ENCODE results near the gene PECR.
A peak's percentile ranks its signal among the peaks of the same experiment; 100 is the strongest.

The PECR gene

DNA sequence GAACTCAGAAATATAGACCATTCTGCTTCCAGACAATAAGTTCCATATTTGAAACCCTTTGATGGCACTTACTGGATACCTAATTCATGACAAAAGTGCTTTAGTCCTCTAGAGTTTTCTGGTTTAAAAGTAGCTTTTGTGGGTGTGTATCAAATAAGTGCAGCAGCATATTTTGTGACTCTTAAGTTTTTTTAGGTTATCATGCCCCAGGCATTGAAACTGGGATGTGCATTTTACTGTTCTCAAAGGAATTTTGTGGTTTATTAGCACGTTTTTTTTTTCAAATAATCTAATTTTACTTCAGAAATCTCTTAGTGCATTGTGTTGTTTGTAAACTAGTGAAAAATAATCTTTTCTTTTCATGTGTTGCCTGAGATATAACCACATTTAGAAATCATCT lies 29.0 kb upstream of the PECR start:
- Mint-ChIP-seq H3K9me3 (no peaks in the 10 kb centered on the region), H3K27me3 (peaks cover 3% of the 10 kb centered on the region), H3K36me3 (ENCODE audit: low read depth) (peaks cover 68% of the 10 kb centered on the region), H3K4me3 (peak overlapping the region; percentile 98), H3K4me1 (ENCODE audit: low read depth) (peaks cover 67% of the 10 kb centered on the region), H3K27ac (peak overlapping the region; percentile 100)

DNA sequence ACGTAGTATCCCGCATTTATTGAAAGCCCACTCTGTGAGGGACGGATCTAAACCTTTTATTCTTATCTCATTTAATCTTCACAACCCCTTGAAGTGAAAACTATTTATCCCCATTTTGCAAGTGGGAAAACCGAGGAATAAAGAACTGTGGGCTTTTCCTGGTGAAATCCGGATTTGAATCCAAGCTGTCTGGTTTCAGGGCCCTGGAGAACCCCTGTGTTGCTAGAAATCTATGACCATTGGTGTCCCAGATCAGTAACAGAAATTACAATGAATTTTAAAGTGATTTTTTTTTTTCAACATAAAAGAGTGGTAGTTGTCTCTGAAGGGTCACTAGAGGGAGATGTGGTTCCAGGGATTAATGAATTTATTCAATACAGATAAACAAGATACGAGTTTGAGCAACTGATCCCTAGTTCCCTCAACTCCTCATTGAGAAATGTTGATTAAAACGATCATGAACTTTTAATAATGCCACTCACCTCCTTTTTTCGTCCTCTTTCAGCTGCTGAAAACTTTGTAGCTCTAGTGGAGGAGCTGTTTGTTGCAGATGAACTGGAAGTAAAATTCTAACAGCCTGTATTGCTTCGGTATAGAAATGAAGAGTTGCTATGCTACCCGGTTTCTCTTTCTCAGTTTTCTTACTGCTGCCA lies 28.5 kb upstream of the PECR start:
- peaks cover 62% of the 10 kb centered on the region for H3K4me1 Mint-ChIP-seq (ENCODE audit: low read depth)
- no peaks in the 10 kb centered on the region for H3K9me3 Mint-ChIP-seq
- peak overlapping the region; percentile 100 for H3K27ac Mint-ChIP-seq
- H3K36me3 Mint-ChIP-seq (ENCODE audit: low read depth), result peaks cover 62% of the 10 kb centered on the region
- H3K27me3 Mint-ChIP-seq, result peaks cover 3% of the 10 kb centered on the region
- H3K4me3 Mint-ChIP-seq, result peak overlapping the region; percentile 98

DNA sequence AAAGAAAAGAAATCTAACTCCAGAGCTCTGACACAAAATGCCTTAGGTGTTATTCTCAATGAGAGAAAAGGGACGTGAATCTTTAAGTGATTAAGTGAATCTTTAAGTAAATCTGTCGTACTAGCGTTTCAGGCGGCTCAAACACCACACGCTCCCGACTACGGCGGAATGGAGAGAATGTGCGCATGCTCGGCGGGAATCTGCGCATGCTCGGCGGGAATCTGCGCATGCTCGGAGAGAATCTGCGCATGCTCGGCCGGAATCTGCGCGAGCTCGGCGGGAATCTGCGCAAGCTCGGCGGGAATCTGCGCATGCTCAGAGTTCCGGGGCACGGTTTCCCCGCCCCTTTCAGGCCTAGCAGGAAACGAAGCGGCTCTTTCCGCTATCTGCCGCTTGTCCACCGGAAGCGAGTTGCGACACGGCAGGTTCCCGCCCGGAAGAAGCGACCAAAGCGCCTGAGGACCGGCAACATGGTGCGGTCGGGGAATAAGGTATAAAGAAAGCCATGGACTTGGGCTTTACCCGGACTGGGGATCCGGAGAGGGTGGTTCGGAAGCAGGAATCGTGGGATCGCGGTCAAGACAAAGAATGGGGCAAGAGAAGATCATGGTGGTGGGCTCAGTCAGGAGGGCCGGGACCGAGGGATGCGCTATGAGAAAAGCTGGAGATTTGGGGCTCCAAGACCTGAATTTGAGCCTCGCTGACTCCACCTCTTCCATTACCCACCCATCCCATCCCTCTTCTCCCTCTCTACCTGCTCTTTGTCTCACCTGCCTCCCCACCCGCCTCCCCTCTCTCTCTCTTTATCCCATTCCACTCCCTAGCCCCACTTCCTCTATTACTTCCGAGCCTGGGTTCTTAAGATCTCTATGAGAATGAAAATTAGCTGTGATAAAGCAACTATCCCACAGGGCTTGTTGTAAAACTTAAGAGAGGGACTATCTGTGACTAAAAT lies 27.6 kb upstream of the PECR start, which contains the start of gene XRCC5:
Gene XRCC5 (plus strand): TSS at position 382 of the 955 bp plus-strand sequence. CDS start 89 bp downstream, at position 471.
- Mint-ChIP-seq H3K27ac (peak within 1 kb of the TSS; percentile 100), H3K27me3 (peaks cover 3% of the 10 kb centered on the region), H3K9me3 (no peaks in the 10 kb centered on the region), H3K4me1 (ENCODE audit: low read depth) (peaks cover 53% of the 10 kb centered on the region), H3K4me3 (peak within 1 kb of the TSS; percentile 98), H3K36me3 (ENCODE audit: low read depth) (peaks cover 54% of the 10 kb centered on the region)

DNA sequence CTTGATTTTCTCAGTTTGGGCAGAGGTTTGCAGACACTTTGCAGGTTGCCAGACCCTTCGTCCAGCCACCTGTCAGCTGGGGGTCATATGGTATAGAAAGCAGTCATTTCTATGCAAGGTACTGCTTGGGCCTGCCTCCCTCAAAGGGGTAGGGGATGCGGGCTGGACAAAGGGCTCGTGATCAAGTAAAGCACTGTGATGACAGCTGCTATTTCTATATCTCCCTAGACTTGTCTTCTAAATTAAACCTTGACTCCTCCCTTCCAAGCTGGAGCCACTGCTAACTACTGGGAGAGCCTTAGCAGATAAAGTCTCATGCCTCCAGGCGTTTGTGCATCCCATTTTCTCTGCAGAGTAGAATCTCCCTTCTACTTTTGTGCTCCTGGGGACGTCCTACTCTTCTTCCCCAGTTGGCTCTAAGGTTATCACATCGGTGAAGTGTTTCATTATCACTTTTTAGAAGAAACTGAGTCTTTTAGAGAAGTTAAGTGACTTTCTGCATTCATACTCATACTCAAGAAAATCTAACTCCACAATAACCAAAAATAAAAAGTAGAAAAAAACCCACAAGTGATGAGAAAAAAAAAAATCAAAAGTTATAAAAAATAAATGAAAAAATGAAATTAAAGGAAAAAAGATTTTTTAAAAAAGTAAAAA lies 26.8 kb upstream of the PECR start:
- peaks cover 46% of the 10 kb centered on the region for H3K36me3 Mint-ChIP-seq (ENCODE audit: low read depth)
- H3K9me3 Mint-ChIP-seq, result no peaks in the 10 kb centered on the region
- H3K27ac Mint-ChIP-seq, result peak overlapping the region; percentile 100
- H3K4me1 Mint-ChIP-seq (ENCODE audit: low read depth), result peaks cover 45% of the 10 kb centered on the region
- H3K4me3 Mint-ChIP-seq, result peak overlapping the region; percentile 98
- peaks cover 3% of the 10 kb centered on the region for H3K27me3 Mint-ChIP-seq

DNA sequence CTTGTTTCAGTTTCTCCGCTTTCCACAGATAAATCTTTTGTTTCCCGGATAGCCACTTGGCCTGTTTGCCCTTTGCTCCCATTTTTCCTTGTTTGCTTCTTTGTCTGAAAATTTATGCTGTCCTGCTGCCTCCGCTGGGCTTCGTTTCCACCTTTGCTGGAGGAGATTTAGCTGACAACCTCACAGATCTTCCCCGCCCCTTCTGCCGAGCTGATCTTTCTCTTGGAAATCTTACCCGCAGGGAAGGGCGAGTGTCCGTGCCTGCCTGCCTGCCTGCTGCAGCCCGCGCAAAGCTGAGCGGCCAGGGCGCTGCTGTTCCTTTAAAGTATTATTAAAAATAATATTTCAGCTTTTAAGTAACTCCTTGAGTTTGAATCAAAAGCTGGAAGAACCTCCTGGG lies 26.2 kb upstream of the PECR start:
- Mint-ChIP-seq H3K27ac (peak overlapping the region; percentile 100), H3K36me3 (ENCODE audit: low read depth) (peaks cover 39% of the 10 kb centered on the region), H3K27me3 (peaks cover 3% of the 10 kb centered on the region), H3K4me3 (no peak overlapping the region), H3K4me1 (ENCODE audit: low read depth) (peaks cover 39% of the 10 kb centered on the region), H3K9me3 (no peaks in the 10 kb centered on the region)

DNA sequence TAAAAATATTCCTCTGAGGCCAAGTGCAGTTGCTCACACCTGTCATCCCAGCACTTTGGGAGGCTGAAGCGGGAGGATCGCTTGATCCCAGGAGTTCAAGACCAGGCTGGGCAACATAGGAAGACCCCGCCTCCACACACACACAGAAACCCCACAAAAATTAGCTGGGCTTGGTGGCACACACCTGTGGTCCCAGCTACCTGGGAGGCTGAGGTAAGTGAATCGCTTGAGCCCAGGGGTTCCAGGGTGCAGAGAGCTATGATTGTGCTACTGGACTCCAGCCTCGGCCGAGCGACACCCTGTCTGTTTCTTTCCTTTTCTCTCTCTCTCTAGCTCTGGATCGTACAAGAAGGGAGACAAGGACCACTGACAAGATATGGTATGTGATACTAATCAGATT lies 25.7 kb upstream of the PECR start:
- no peak overlapping the region for H3K4me3 Mint-ChIP-seq
- H3K36me3 Mint-ChIP-seq (ENCODE audit: low read depth), result peaks cover 35% of the 10 kb centered on the region
- no peak overlapping the region for H3K27ac Mint-ChIP-seq
- H3K9me3 Mint-ChIP-seq, result no peaks in the 10 kb centered on the region
- peaks cover 3% of the 10 kb centered on the region for H3K27me3 Mint-ChIP-seq
- peaks cover 34% of the 10 kb centered on the region for H3K4me1 Mint-ChIP-seq (ENCODE audit: low read depth)

DNA sequence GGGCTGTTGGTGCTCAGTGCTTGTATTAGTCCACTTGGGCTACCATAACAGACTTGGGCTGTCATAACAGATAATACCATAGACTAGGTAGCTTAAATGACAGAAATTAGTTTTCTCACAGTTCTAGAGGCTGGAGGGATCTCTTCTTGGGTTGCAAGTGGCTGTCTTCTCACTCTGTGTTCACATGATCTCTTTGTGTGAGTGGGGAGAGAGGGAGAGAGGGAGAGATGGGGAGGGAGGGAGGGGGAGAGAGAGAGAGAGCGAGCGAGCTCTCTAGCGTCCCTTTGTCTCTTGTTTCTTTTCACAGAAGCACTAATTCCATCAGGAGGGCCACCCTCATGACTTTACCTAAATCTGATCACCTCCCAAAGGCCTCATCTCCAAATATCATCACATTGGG lies 23.1 kb upstream of the PECR start:
- no peak overlapping the region for H3K4me3 Mint-ChIP-seq
- H3K27me3 Mint-ChIP-seq, result peaks cover 3% of the 10 kb centered on the region
- H3K4me1 Mint-ChIP-seq (ENCODE audit: low read depth), result peaks cover 11% of the 10 kb centered on the region

DNA sequence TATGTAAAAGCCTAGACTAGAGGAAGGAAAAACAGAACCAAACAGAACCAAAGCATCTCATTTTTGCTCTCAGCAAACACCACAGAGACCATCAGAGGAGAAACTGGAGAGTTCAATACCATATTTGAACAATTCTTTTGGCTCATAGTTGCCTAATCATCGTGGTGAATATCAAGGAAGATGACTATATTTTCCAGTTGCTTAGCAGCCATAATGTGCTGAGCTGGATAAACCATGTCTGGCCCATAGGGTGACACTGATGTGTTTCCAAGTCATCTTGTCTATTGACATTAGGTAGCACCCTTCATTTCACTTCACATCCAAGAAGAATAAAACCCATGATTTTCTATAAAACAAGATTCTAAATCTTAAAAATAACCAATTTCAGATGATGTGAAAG lies 21.6 kb upstream of the PECR start:
- H3K27ac Mint-ChIP-seq, result no peak overlapping the region
- no peaks in the 10 kb centered on the region for H3K4me1 Mint-ChIP-seq (ENCODE audit: low read depth)
- H3K36me3 Mint-ChIP-seq (ENCODE audit: low read depth), result no peaks in the 10 kb centered on the region
- no peak overlapping the region for H3K4me3 Mint-ChIP-seq
- H3K27me3 Mint-ChIP-seq, result no peaks in the 10 kb centered on the region
- H3K9me3 Mint-ChIP-seq, result no peaks in the 10 kb centered on the region

More for the DNA sequence above, 23.1 kb upstream of the PECR start:
- H3K27ac Mint-ChIP-seq, result no peak overlapping the region
- H3K9me3 Mint-ChIP-seq, result no peaks in the 10 kb centered on the region
- peaks cover 8% of the 10 kb centered on the region for H3K36me3 Mint-ChIP-seq (ENCODE audit: low read depth)

DNA sequence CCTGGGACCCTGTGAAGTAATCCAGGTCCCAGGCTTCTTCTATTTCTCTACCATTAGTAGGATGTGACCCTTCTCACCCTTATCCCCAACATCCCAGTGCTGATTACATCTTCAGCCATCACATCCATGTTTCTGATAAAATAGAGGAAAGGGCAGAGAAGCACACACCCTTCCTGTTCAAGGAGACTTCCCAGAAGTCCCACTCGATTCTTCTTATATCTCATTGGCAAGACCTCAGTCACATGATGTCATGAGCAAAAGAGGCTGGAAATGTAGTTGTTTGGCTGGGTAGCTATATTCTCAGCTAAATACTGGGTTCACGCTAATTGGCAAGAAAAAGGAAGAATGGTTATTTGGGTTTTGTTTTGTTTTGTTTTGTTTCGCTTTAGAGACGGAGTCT lies 19.5 kb upstream of the PECR start:
- Mint-ChIP-seq H3K9me3 (no peaks in the 10 kb centered on the region), H3K27ac (no peak overlapping the region), H3K27me3 (no peaks in the 10 kb centered on the region), H3K36me3 (ENCODE audit: low read depth) (no peaks in the 10 kb centered on the region), H3K4me1 (ENCODE audit: low read depth) (no peaks in the 10 kb centered on the region), H3K4me3 (no peak overlapping the region)

DNA sequence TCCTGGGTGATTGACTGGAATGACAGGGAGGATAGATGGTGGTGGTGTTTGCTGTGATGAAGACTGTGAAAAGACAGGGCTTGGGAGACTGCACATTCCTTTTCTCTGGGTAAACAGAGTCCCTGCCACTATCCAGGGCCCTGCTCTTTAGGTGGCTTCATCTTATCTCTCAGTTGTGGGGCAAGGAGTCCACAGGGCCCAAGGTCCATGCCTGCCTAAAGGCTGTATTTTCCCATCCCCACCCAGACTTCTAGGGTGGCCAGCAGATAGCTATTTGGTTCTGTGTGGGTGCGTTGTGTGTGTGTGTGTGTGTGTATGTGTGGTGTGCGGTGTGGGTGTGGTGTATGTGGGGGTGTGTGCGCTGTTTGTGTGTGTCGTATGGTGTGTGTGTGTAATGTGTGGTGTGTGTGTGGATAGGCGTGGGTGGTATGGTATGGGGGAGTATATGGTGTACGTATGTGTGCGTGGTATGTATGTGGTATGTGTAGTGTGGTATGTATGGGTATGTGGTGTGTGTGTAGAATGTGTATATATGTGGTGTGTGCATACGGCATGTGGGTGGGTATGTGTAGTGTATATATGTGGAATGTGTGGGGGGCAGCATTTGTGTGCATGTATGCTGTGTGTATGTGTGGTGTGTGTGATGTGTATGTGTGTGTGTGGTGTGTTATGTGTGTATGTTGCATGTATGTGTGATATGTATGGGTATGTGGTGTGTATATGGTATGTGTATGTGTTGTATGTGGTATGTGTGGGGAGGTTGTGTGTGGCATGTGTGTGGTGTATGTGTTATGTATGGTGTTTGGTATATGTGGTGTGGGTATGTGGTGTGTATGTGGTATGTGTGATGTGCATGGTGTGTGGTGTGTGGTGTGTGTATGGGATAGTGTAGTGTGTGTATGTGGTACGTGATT lies 17.1 kb upstream of the PECR start:
- Mint-ChIP-seq H3K9me3 (no peaks in the 10 kb centered on the region), H3K4me3 (no peak overlapping the region), H3K27me3 (no peaks in the 10 kb centered on the region), H3K27ac (no peak overlapping the region), H3K4me1 (ENCODE audit: low read depth) (no peaks in the 10 kb centered on the region), H3K36me3 (ENCODE audit: low read depth) (no peaks in the 10 kb centered on the region)

DNA sequence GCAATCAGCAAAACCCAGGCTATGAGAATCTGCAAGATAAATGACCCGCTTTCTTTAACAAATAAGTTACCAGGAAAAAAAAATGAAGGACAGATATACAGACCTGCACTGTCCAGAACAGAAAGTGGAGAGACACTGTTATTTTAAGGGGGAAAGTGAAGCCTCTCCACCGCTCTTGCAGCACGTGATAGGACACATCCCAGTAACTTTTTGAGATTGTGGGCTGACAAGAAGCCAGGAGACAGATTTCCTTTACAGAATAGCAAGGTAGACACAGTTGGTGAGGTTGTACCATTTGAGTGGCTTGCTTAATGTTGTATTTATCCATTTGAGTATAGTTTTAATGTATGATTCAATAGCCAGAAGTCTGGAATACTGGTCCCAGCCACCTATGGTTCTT lies 13.1 kb upstream of the PECR start:
- H3K9me3 Mint-ChIP-seq, result no peaks in the 10 kb centered on the region
- no peak overlapping the region for H3K27ac Mint-ChIP-seq
- H3K4me3 Mint-ChIP-seq, result no peak overlapping the region
- no peaks in the 10 kb centered on the region for H3K27me3 Mint-ChIP-seq
- no peaks in the 10 kb centered on the region for H3K36me3 Mint-ChIP-seq (ENCODE audit: low read depth)
- H3K4me1 Mint-ChIP-seq (ENCODE audit: low read depth), result peaks cover 13% of the 10 kb centered on the region

DNA sequence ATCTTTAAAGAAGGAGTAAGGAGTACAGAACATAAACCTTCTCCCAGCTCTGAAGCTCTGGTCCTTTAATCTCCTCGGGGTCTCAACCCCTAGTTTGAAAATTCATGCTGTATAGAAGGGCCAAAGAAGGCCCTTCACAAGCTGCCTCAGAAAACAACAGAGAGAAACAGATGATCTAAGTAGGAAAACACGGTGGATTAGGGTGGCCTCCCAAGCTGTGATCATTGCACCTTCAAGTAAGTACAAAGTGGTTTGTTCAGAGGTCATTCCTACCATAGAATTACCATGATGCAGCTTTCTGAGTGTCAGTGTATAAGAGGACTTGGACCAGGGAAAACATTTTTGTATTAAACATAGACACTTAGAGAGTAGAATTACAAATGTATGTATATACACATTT lies 11.0 kb upstream of the PECR start:
- H3K36me3 Mint-ChIP-seq (ENCODE audit: low read depth), result no peaks in the 10 kb centered on the region
- no peaks in the 10 kb centered on the region for H3K27me3 Mint-ChIP-seq
- H3K9me3 Mint-ChIP-seq, result no peaks in the 10 kb centered on the region
- peaks cover 15% of the 10 kb centered on the region for H3K4me1 Mint-ChIP-seq (ENCODE audit: low read depth)
- H3K4me3 Mint-ChIP-seq, result no peak overlapping the region
- no peak overlapping the region for H3K27ac Mint-ChIP-seq

DNA sequence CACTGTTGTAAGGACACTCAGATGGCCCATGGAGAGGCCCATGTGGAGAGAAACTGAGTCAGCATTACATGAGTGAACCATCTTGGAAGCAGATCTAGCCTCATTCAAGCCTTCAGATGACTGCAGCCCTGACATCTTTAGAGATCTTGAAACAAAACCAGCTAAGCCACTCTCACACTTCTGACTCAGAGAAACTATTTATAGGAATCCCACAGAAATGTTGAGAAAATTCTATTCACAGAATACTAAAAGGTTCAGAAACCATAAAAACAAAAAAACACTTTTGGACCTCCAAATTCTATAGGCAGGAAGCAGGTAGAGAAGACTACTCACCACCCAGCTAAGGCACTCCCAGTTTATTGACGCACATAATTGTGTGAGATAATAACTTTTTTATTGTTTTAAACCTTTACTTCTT lies 8.8 kb upstream of the PECR start:
- Mint-ChIP-seq H3K4me3 (peak overlapping the region; percentile 47), H3K27me3 (no peaks in the 10 kb centered on the region), H3K27ac (peak overlapping the region; percentile 41), H3K4me1 (ENCODE audit: low read depth) (peaks cover 20% of the 10 kb centered on the region), H3K36me3 (ENCODE audit: low read depth) (no peaks in the 10 kb centered on the region), H3K9me3 (no peaks in the 10 kb centered on the region)

DNA sequence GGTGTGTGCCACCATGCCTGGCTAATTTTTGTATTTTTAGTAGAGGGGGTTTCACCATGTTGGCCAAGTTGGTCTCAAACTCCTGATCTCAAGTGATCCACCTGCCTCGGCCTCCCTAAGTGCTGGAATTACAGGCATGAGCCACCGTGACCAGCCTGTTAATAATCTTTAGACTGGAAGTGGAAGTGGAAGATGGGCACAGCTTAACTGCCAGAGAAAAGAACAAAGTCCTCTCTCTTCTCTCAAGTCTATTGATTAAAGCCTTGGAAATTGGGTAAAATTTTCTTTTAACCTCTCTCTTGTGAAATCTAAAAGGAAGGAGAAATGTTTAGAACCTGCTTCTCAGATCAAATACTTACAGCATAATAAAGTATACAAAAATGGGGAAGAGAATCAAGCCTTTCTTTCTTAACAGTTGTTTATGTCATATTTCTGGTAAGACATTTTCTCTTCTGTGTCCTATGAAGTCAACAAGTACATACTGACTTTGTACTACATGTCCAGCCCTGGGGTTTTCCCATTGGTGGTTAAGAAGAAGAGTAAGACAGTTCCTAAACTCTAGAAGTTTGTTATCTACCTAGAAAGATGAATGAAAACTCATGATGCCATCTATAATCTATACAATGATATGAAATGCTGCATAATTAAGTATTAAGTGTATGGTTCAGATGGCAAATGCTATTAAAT lies 4.7 kb upstream of the PECR start:
- Mint-ChIP-seq H3K36me3 (ENCODE audit: low read depth) (no peaks in the 10 kb centered on the region), H3K9me3 (no peaks in the 10 kb centered on the region), H3K27me3 (no peaks in the 10 kb centered on the region), H3K4me1 (ENCODE audit: low read depth) (peaks cover 60% of the 10 kb centered on the region), H3K27ac (no peak overlapping the region), H3K4me3 (no peak overlapping the region)
